GM12864 (cell line): Measurements from ENCODE around the gene HDAC4.

Source experiments
- DNase-seq: peaks from one replicate; pipeline ENCODE4 v3.0.0-alpha.2; 2011; ENCODE audit warnings: low read depth
- H3K4me3 ChIP-seq: 2 replicates; pipeline ENCODE4 v1.5.1; 2011; ENCODE audit warnings: mild to moderate bottlenecking, low read depth, low read length, control low read depth
- CTCF ChIP-seq: IDR thresholded peaks from 2 replicates; pipeline ENCODE4 v1.5.1; 2011; ENCODE audit warnings: low read depth, mild to moderate bottlenecking, moderate library complexity, low read length, control low read depth, inconsistent platforms; ENCODE audit errors: missing control alignments

The HDAC4 gene

GRCh38 chr2:239195318-239195871 is 205.4 kb downstream of the HDAC4 start:
- no peak for TF ChIP-seq CTCF
- H3K4me3 ChIP-seq, result no peak overlapping the region
- DNase-seq, result no peak

GRCh38 chr2:239194731-239195317 is 206.0 kb downstream of the HDAC4 start:
- no peak for TF ChIP-seq CTCF
- no peak for DNase-seq
- H3K4me3 ChIP-seq, result no peak overlapping the region

- DNase-seq, result no peak
- no peak for TF ChIP-seq CTCF
- no peak overlapping the region for H3K4me3 ChIP-seq
These were observed 206.7 kb downstream of the HDAC4 start for GRCh38 chr2:239193925-239194677.

GRCh38 chr2:239193401-239193811 is 207.4 kb downstream of the HDAC4 start:
- DNase-seq, result no peak
- no peak for TF ChIP-seq CTCF
- H3K4me3 ChIP-seq, result no peak overlapping the region

GRCh38 chr2:239192975-239193374 is 207.8 kb downstream of the HDAC4 start:
- DNase-seq, result no peak
- no peak for TF ChIP-seq CTCF
- H3K4me3 ChIP-seq, result no peak overlapping the region

- no peak for DNase-seq
- no peak overlapping the region for H3K4me3 ChIP-seq
These were observed 208.4 kb downstream of the HDAC4 start for GRCh38 chr2:239192456-239192855.

More at GRCh38 chr2:239192456-239192855, 208.4 kb downstream of the HDAC4 start:
- no peak for TF ChIP-seq CTCF
